BLaER1 treated with 17β-estradiol and CSF1 and Interleukin-3, amounts not matched to agents 10 nM and 100 nM (cell line): ENCODE measurements around the gene POLH.

ENCODE experiments used
- H3K27ac ChIP-seq, 11 experiments: shearing (Covaris generic); formaldehyde crosslinking; 2 replicates each; pipeline ENCODE4 v1.8.1; 2022
- H3K27me3 ChIP-seq, 11 experiments: shearing (Covaris generic); formaldehyde crosslinking; 2 replicates each; pipeline ENCODE4 v1.8.1; 2022
- H3K36me3 ChIP-seq, 11 experiments: shearing (Covaris generic); formaldehyde crosslinking; 2 replicates each; pipeline ENCODE4 v1.8.1; 2022
- H3K4me1 ChIP-seq, 10 experiments: shearing (Covaris generic); formaldehyde crosslinking; 2 replicates each; pipeline ENCODE4 v1.8.1; 2022
- H3K4me2 ChIP-seq, 11 experiments: shearing (Covaris generic); formaldehyde crosslinking; 2 replicates each; pipeline ENCODE4 v1.8.1; 2022
- H3K4me3 ChIP-seq, 10 experiments: shearing (Covaris generic); formaldehyde crosslinking; 2 replicates each; pipeline ENCODE4 v1.8.1; 2022
- H3K9ac ChIP-seq, 11 experiments: shearing (Covaris generic); formaldehyde crosslinking; 2 replicates each; pipeline ENCODE4 v1.8.1; 2022
- H3K9me3 ChIP-seq, 11 experiments: shearing (Covaris generic); formaldehyde crosslinking; replicated peaks in 1 of 11; 2 replicates each; pipeline ENCODE4 v1.8.1; 2022
- H4K20me1 ChIP-seq, 11 experiments: shearing (Covaris generic); formaldehyde crosslinking; 2 replicates each; pipeline ENCODE4 v1.8.1; 2022
- Cebpa-rat ChIP-seq, 11 experiments: shearing (Covaris generic); IDR thresholded peaks; 2 replicates each; pipeline ENCODE4 v1.8.1; 2022

The POLH gene

GRCh38 chr6:43610431-43610830 is 34.4 kb downstream of the POLH start:
- H3K4me3 ChIP-seq: no peak overlapping the region
- peaks cover 70 to 93% (median 86%) of the 10 kb centered on the region in 11 experiments for H3K36me3 ChIP-seq

GRCh38 chr6:43613721-43614395 is 37.9 kb downstream of the POLH start:
- no peak for TF ChIP-seq Cebpa-rat (IDR thresholded peaks at IDR 0.05)
- H3K36me3 ChIP-seq: peaks cover 66 to 99% (median 93%) of the 10 kb centered on the region in 11 experiments
- no peaks in the 10 kb centered on the region for H3K27me3 ChIP-seq
- no peak overlapping the region for H3K4me2 ChIP-seq
- no peaks in the 10 kb centered on the region for H3K9me3 ChIP-seq
- H4K20me1 ChIP-seq: peaks cover 0 to 6% (median 0%) of the 10 kb centered on the region in 11 experiments; a peak in 2 of 22 replicates
- H3K27ac ChIP-seq: no peak overlapping the region
- no peak overlapping the region for H3K4me3 ChIP-seq
- peaks cover 3 to 9% (median 4%) of the 10 kb centered on the region in 10 experiments; a peak in 19 of 20 replicates for H3K4me1 ChIP-seq
- no peak overlapping the region for H3K9ac ChIP-seq

More at GRCh38 chr6:43610431-43610830, 34.4 kb downstream of the POLH start:
- no peak for TF ChIP-seq Cebpa-rat (IDR thresholded peaks at IDR 0.05)
- no peak overlapping the region for H3K9ac ChIP-seq
- no peak overlapping the region for H3K4me2 ChIP-seq
- H3K27me3 ChIP-seq: no peaks in the 10 kb centered on the region
- H3K9me3 ChIP-seq: no peaks in the 10 kb centered on the region
- H3K4me1 ChIP-seq: peaks cover 10 to 22% (median 12%) of the 10 kb centered on the region in 10 experiments
- peaks cover 0 to 13% (median 4%) of the 10 kb centered on the region in 11 experiments; a peak in 5 of 22 replicates for H4K20me1 ChIP-seq
- no peak overlapping the region for H3K27ac ChIP-seq

GRCh38 chr6:43614396-43614730 is 38.4 kb downstream of the POLH start:
- peaks cover 0 to 8% (median 0%) of the 10 kb centered on the region in 11 experiments; a peak in 2 of 22 replicates for H4K20me1 ChIP-seq
- H3K4me3 ChIP-seq: no peak overlapping the region
- H3K9me3 ChIP-seq: no peaks in the 10 kb centered on the region
- H3K27me3 ChIP-seq: no peaks in the 10 kb centered on the region
- H3K36me3 ChIP-seq: peaks cover 71 to 100% (median 98%) of the 10 kb centered on the region in 11 experiments
- no peak for TF ChIP-seq Cebpa-rat (IDR thresholded peaks at IDR 0.05)
- H3K4me1 ChIP-seq: peaks cover 0 to 7% (median 0%) of the 10 kb centered on the region in 10 experiments; a peak in 6 of 20 replicates
- no peak overlapping the region for H3K27ac ChIP-seq
- no peak overlapping the region for H3K9ac ChIP-seq
- H3K4me2 ChIP-seq: no peak overlapping the region

- Histone ChIP-seq H3K4me3 (no peak overlapping the region), H3K9ac (no peak overlapping the region), H3K4me2 (no peak overlapping the region), H3K27me3 (no peaks in the 10 kb centered on the region), H3K36me3 (peaks cover 74 to 100% (median 99%) of the 10 kb centered on the region in 11 experiments), H3K9me3 (no peaks in the 10 kb centered on the region), H3K4me1 (peaks cover 0 to 24% (median 0%) of the 10 kb centered on the region in 10 experiments; a peak in 6 of 20 replicates), H4K20me1 (peaks cover 0 to 23% (median 5%) of the 10 kb centered on the region in 11 experiments; a peak in 10 of 22 replicates), H3K27ac (no peak overlapping the region)
- no peak for TF ChIP-seq Cebpa-rat (IDR thresholded peaks at IDR 0.05)
Observed at GRCh38 chr6:43616725-43617472, 40.9 kb downstream of the POLH start.

GRCh38 chr6:43621078-43621835 is 45.3 kb downstream of the POLH start:
- no peak overlapping the region for H3K9ac ChIP-seq
- H3K9me3 ChIP-seq: no peaks in the 10 kb centered on the region
- peaks cover 0 to 60% (median 11%) of the 10 kb centered on the region in 11 experiments; a peak in 11 of 22 replicates for H4K20me1 ChIP-seq
- peaks cover under 1 to 33% (median 3%) of the 10 kb centered on the region in 10 experiments; a peak in 15 of 20 replicates for H3K4me1 ChIP-seq
- no peak overlapping the region for H3K27ac ChIP-seq
- peak overlapping the region in 1 of 11 experiments; percentile 42; a peak in 1 of 22 replicates for H3K4me2 ChIP-seq
- peaks cover 81 to 100% (median 99%) of the 10 kb centered on the region in 11 experiments for H3K36me3 ChIP-seq
- TF ChIP-seq Cebpa-rat (IDR thresholded peaks at IDR 0.05): no peak
- H3K27me3 ChIP-seq: no peaks in the 10 kb centered on the region
- H3K4me3 ChIP-seq: no peak overlapping the region

- Histone ChIP-seq H3K27me3 (no peaks in the 10 kb centered on the region), H3K4me3 (no peak overlapping the region), H3K27ac (no peak overlapping the region), H3K4me2 (no peak overlapping the region), H3K36me3 (peaks cover 81 to 99% (median 96%) of the 10 kb centered on the region in 11 experiments), H3K9ac (no peak overlapping the region), H4K20me1 (peaks cover 0 to 65% (median 11%) of the 10 kb centered on the region in 11 experiments; a peak in 11 of 22 replicates), H3K4me1 (peaks cover 6 to 39% (median 9%) of the 10 kb centered on the region in 10 experiments), H3K9me3 (no peaks in the 10 kb centered on the region)
- TF ChIP-seq Cebpa-rat (IDR thresholded peaks at IDR 0.05): no peak
Observed at GRCh38 chr6:43621836-43622180, 45.8 kb downstream of the POLH start.

GRCh38 chr6:43622541-43622940 is 46.6 kb downstream of the POLH start:
- Histone ChIP-seq H3K27me3 (no peaks in the 10 kb centered on the region), H3K4me2 (no peak overlapping the region), H3K9ac (no peak overlapping the region), H3K4me3 (no peak overlapping the region), H3K4me1 (peaks cover 14 to 46% (median 16%) of the 10 kb centered on the region in 10 experiments), H3K36me3 (peaks cover 77 to 93% (median 90%) of the 10 kb centered on the region in 11 experiments), H4K20me1 (peaks cover 0 to 72% (median 15%) of the 10 kb centered on the region in 11 experiments; a peak in 11 of 22 replicates), H3K9me3 (no peaks in the 10 kb centered on the region), H3K27ac (no peak overlapping the region)
- no peak for TF ChIP-seq Cebpa-rat (IDR thresholded peaks at IDR 0.05)

GRCh38 chr6:43623880-43624785 is 48.1 kb downstream of the POLH start:
- Histone ChIP-seq H3K9me3 (no peaks in the 10 kb centered on the region), H3K27me3 (no peaks in the 10 kb centered on the region), H3K9ac (no peak overlapping the region; a peak in 1 of 22 replicates), H3K4me1 (peaks cover 22 to 52% (median 26%) of the 10 kb centered on the region in 10 experiments), H3K4me3 (no peak overlapping the region), H3K4me2 (no peak overlapping the region), H3K36me3 (peaks cover 69 to 78% (median 74%) of the 10 kb centered on the region in 11 experiments), H3K27ac (no peak overlapping the region), H4K20me1 (peaks cover 0 to 72% (median 15%) of the 10 kb centered on the region in 11 experiments; a peak in 11 of 22 replicates)
- no peak for TF ChIP-seq Cebpa-rat (IDR thresholded peaks at IDR 0.05)
